Measurements from ENCODE around the gene PPM1N.
"Not testable (repeated sequence)": the region's sequence is repeated elsewhere in the genome, so short reads cannot be mapped to it uniquely, and the experiment has no call there.

The PPM1N gene

GRCh38 chr19:45508861-45509691 is 10.8 kb downstream of the PPM1N start:
- H3K9ac ChIP-seq (ENCODE audit: low read length) = peak overlapping the region; percentile 92
- peak overlapping the region; percentile 98 for H3K27ac ChIP-seq (ENCODE audit: low read depth, low read length)
- peak overlapping the region; percentile 99 for H3K4me3 ChIP-seq (ENCODE audit: low read length)
- peaks cover 6% of the 10 kb centered on the region for H3K4me1 ChIP-seq (ENCODE audit: control insufficient read depth, insufficient read depth, low read length)
- no peaks in the 10 kb centered on the region for H3K27me3 ChIP-seq (ENCODE audit: control insufficient read depth, insufficient read depth, low read length)
- no peaks in the 10 kb centered on the region for H3K36me3 ChIP-seq (ENCODE audit: control insufficient read depth, insufficient read depth, low read length)

DNA sequence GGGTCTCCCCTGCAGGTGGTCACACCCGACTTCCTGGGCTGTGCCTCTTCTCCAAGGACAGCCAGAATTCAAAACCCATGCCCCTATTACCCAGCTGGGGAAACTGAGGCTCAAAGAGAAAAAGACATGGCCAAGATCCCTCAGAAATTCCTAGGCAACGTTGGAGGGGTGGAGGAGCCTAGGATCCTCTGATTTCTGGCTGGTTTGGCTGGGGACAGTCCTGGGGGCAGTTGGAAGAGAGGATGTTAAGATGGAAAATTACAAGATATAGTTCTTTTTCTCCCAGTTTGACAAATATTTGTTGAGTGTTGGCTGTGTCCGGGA is 11.4 kb downstream of the PPM1N start:
- Histone ChIP-seq H3K4me3 (ENCODE audit: low read length) (peak overlapping the region; percentile 63), H3K27ac (ENCODE audit: low read depth, low read length) (peak overlapping the region; percentile 90), H3K4me1 (ENCODE audit: control insufficient read depth, insufficient read depth, low read length) (peaks cover 12% of the 10 kb centered on the region), H3K27me3 (ENCODE audit: control insufficient read depth, insufficient read depth, low read length) (no peaks in the 10 kb centered on the region), H3K9ac (ENCODE audit: low read length) (no peak overlapping the region), H3K36me3 (ENCODE audit: control insufficient read depth, insufficient read depth, low read length) (no peaks in the 10 kb centered on the region)

DNA sequence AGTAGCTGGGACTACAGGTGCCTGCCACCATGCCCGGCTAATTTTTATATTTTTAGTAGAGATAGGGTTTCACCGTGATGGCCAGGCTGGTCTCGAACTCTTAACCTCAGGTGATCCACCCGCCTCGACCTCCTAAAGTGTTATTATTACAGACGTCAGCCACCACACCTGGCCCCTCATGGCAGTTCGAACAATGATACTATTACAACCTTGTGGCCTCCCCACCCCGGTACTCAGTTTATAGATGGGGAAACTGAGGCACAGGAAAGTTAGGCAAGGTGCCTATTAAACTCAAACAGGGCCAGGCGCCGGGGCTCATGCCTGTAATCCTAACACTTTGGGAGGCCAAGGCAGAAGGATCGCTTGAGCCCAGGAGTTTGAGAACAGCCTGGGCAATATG is 12.1 kb downstream of the PPM1N start:
- H3K4me3 ChIP-seq (ENCODE audit: low read length); H3K9ac ChIP-seq (ENCODE audit: low read length); H3K27me3 ChIP-seq (ENCODE audit: control insufficient read depth, insufficient read depth, low read length); H3K36me3 ChIP-seq (ENCODE audit: control insufficient read depth, insufficient read depth, low read length): not testable (repeated sequence)
- peak overlapping the region; percentile 90 for H3K27ac ChIP-seq (ENCODE audit: low read depth, low read length)
- H3K4me1 ChIP-seq (ENCODE audit: control insufficient read depth, insufficient read depth, low read length) = peaks cover 15% of the 10 kb centered on the region

- H3K27me3 ChIP-seq (ENCODE audit: control insufficient read depth, insufficient read depth, low read length) = no peaks in the 10 kb centered on the region
- H3K36me3 ChIP-seq (ENCODE audit: control insufficient read depth, insufficient read depth, low read length) = no peaks in the 10 kb centered on the region
- peaks cover 15% of the 10 kb centered on the region for H3K4me1 ChIP-seq (ENCODE audit: control insufficient read depth, insufficient read depth, low read length)
- H3K9ac ChIP-seq (ENCODE audit: low read length) = no peak overlapping the region
- H3K27ac ChIP-seq (ENCODE audit: low read depth, low read length) = peak overlapping the region; percentile 16
- H3K4me3 ChIP-seq (ENCODE audit: low read length) = no peak overlapping the region
Observed at GRCh38 chr19:45511074-45511473, 12.8 kb downstream of the PPM1N start.

DNA sequence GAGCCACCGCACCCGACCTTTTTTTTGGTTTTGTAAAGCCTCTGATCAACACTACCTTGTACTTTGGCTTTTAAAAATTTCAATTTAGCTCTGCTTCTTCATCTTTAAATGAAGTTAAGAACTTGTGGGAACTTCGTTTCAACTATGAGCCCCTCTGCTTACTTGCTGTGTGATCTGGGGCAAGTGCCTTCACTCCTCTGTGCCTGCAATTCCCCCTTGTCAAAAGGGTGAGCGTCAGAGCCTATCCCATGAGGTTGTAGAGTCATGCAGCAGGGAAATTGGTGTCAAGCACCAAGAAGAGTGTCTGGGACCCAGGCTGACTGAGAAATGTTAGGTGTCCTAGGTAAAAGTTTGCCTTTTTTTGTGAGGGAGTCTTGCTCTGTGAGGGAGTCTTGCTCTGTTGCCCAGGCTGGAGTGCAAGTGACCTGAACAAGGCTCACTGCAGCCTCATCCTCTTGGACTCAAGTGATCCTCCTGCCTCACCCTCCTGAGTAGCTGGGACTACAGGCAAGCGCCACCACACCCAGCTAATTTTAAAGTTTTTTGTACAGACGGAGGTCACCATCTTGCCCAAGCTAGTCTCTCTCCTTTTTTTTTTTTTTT is 14.7 kb downstream of the PPM1N start:
- Histone ChIP-seq H3K4me3 (ENCODE audit: low read length) (no peak overlapping the region), H3K27ac (ENCODE audit: low read depth, low read length) (no peak overlapping the region), H3K4me1 (ENCODE audit: control insufficient read depth, insufficient read depth, low read length) (peaks cover 15% of the 10 kb centered on the region), H3K9ac (ENCODE audit: low read length) (no peak overlapping the region), H3K27me3 (ENCODE audit: control insufficient read depth, insufficient read depth, low read length) (no peaks in the 10 kb centered on the region), H3K36me3 (ENCODE audit: control insufficient read depth, insufficient read depth, low read length) (peaks cover 3% of the 10 kb centered on the region)

- Histone ChIP-seq H3K4me3 (ENCODE audit: low read length) (peak overlapping the region; percentile 16), H3K27me3 (ENCODE audit: control insufficient read depth, insufficient read depth, low read length) (no peaks in the 10 kb centered on the region), H3K27ac (ENCODE audit: low read depth, low read length) (peak overlapping the region; percentile 41), H3K36me3 (ENCODE audit: control insufficient read depth, insufficient read depth, low read length) (peaks cover 8% of the 10 kb centered on the region), H3K4me1 (ENCODE audit: control insufficient read depth, insufficient read depth, low read length) (peaks cover 13% of the 10 kb centered on the region), H3K9ac (ENCODE audit: low read length) (no peak overlapping the region)
Observed at GRCh38 chr19:45514376-45515051, 16.3 kb downstream of the PPM1N start.

DNA sequence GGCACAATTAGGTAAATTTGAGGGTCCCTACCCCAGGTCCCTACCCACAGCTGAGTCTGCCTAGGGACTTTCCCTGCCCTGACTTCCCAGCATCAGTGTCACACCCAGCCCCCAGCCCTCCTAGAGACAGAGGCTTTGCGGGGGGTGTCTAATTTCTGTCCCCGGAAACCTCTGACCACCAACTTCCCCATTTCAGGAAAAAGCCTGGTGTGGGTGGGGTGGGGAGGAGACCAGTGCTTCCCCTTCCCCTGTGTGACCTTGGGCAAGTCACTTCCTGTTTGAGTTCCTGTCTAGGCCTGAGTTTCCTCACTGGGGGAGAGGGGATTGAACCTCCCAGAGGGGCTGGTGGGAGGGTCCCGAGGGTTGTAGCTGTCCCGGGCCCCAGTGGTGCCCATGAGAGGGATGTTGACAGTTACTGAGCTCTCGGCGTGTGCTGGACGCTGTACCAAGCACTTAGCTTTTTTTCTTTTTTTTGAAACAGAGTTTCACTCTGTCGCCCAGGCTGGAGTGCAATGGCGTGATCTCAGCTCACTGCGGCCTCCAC is 16.9 kb downstream of the PPM1N start:
- peaks cover 12% of the 10 kb centered on the region for H3K4me1 ChIP-seq (ENCODE audit: control insufficient read depth, insufficient read depth, low read length)
- no peak overlapping the region for H3K9ac ChIP-seq (ENCODE audit: low read length)
- peaks cover 9% of the 10 kb centered on the region for H3K36me3 ChIP-seq (ENCODE audit: control insufficient read depth, insufficient read depth, low read length)

GRCh38 chr19:45515807-45516401 is 17.7 kb downstream of the PPM1N start:
- H3K4me1 ChIP-seq (ENCODE audit: control insufficient read depth, insufficient read depth, low read length) = peaks cover 12% of the 10 kb centered on the region
- H3K36me3 ChIP-seq (ENCODE audit: control insufficient read depth, insufficient read depth, low read length) = peaks cover 12% of the 10 kb centered on the region
- H3K9ac ChIP-seq (ENCODE audit: low read length) = no peak overlapping the region
- no peak overlapping the region for H3K4me3 ChIP-seq (ENCODE audit: low read length)
- no peaks in the 10 kb centered on the region for H3K27me3 ChIP-seq (ENCODE audit: control insufficient read depth, insufficient read depth, low read length)
- H3K27ac ChIP-seq (ENCODE audit: low read depth, low read length) = no peak overlapping the region

More for the DNA sequence above, 16.9 kb downstream of the PPM1N start:
- no peak overlapping the region for H3K4me3 ChIP-seq (ENCODE audit: low read length)
- H3K27ac ChIP-seq (ENCODE audit: low read depth, low read length) = peak overlapping the region; percentile 41
- H3K27me3 ChIP-seq (ENCODE audit: control insufficient read depth, insufficient read depth, low read length) = no peaks in the 10 kb centered on the region

DNA sequence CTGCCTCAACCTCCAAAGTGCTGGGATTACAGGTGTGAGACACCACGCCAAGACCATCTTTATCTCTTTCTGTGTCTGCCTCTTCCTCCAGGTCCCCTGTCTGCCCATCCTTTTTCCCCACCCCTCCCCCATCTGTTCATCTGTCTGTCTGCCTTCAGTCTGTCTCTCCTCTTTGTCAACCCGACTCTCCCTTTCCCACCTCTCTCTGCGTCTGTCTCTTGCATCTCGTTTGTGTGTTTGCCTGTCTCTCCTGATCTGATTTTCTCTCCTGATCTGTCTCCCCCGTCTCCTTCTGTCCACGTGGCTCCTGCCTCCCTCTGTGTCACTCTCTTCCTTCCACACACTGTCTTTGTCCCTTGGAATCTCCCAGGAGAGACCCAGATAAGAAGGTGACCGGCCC is 19.0 kb downstream of the PPM1N start:
- Histone ChIP-seq H3K36me3 (ENCODE audit: control insufficient read depth, insufficient read depth, low read length) (peaks cover 15% of the 10 kb centered on the region), H3K4me1 (ENCODE audit: control insufficient read depth, insufficient read depth, low read length) (peaks cover 12% of the 10 kb centered on the region), H3K27me3 (ENCODE audit: control insufficient read depth, insufficient read depth, low read length) (no peaks in the 10 kb centered on the region), H3K4me3 (ENCODE audit: low read length) (no peak overlapping the region), H3K9ac (ENCODE audit: low read length) (no peak overlapping the region), H3K27ac (ENCODE audit: low read depth, low read length) (no peak overlapping the region)

DNA sequence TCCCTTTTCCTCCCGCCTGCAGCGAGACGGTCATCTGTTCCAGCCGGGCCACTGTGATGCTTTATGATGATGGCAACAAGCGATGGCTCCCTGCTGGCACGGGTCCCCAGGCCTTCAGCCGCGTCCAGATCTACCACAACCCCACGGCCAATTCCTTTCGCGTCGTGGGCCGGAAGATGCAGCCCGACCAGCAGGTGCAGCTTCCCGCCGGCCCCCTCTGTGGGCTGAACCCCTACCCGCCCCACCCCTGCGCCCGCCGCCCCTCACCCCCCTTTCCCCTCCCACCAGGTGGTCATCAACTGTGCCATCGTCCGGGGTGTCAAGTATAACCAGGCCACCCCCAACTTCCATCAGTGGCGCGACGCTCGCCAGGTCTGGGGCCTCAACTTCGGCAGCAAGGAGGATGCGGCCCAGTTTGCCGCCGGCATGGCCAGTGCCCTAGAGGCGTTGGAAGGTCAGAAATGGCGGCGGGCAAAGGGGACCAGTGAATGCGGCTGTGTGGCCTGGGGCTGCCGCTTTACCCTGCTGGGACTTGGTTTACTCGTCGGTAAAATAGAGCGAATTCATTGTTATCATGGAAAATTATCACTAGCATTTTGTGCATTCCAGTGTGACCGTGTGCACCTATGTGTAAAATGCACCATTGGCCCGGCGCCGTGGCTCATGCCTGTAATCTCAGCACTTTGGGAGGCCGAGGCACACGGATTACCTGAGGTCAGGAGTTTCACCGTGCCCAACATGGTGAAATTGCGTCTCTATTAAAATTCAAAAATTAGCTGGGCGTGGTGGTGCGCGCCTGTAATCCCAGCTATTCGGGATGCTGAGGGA is 19.6 kb downstream of the PPM1N start:
- no peak overlapping the region for H3K9ac ChIP-seq (ENCODE audit: low read length)
- peaks cover 16% of the 10 kb centered on the region for H3K36me3 ChIP-seq (ENCODE audit: control insufficient read depth, insufficient read depth, low read length)
- no peaks in the 10 kb centered on the region for H3K27me3 ChIP-seq (ENCODE audit: control insufficient read depth, insufficient read depth, low read length)
- H3K4me3 ChIP-seq (ENCODE audit: low read length) = no peak overlapping the region
- H3K4me1 ChIP-seq (ENCODE audit: control insufficient read depth, insufficient read depth, low read length) = peaks cover 12% of the 10 kb centered on the region
- no peak overlapping the region for H3K27ac ChIP-seq (ENCODE audit: low read depth, low read length)

DNA sequence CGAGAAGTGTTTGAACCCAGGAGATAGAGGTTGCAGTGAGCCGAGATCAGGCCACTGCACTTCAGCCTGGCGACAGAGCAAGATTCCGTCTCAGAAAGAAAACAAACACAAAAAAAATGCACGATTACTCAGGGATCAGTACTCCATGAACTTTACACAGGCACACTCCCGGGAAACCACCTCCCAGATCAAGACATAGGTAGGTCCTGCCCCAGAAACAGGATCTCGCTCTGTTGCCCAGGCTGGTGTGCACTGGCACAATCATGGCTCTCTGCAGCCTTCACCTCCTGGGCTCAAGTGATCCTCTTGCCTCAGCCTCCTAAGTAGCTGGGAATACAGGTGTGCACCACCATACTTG is 20.2 kb downstream of the PPM1N start:
- Histone ChIP-seq H3K36me3 (ENCODE audit: control insufficient read depth, insufficient read depth, low read length) (peaks cover 17% of the 10 kb centered on the region), H3K4me1 (ENCODE audit: control insufficient read depth, insufficient read depth, low read length) (peaks cover 12% of the 10 kb centered on the region), H3K9ac (ENCODE audit: low read length) (no peak overlapping the region), H3K27me3 (ENCODE audit: control insufficient read depth, insufficient read depth, low read length) (no peaks in the 10 kb centered on the region), H3K27ac (ENCODE audit: low read depth, low read length) (no peak overlapping the region), H3K4me3 (ENCODE audit: low read length) (no peak overlapping the region)
